B cell (primary cell): ENCODE measurements around the gene KCNH3.

Experiments
- EZH2 ChIP-seq: IDR thresholded peaks from 2 replicates; pipeline ENCODE4 v1.6.1; 2012; ENCODE audit warnings: borderline replicate concordance, low read depth, mild to moderate bottlenecking, moderate library complexity, low read length; ENCODE audit not compliant: insufficient read depth, poor library complexity, severe bottlenecking
- TF ChIP-seq, protein P1 (sequence below): fragments of 200-600 bp; IDR thresholded peaks from one replicate; pipeline ENCODE4 v1.8.0; 2022; ENCODE audit warnings: antibody characterized with exemption, mild to moderate bottlenecking

DNA sequence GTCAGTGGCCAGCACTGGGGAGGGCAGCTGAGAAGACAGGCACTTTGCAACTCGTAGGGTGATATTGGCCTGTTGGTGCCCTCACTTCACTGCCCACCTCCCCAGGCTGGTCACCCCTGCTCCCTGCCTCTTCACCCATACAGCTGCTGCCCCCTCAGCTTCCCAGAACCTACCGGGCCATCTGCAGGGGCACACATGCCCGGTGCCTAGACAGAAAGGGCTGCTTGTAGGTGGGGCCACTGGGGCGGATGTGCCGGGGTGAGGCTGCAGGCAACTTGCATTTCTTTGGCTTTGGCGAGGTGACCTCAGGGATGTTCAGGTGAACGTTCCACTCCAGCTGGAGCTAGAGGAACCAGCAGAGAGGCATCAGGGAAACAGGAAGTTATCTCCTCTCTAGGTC, 49.5 kb downstream of the KCNH3 start:
- no peak for TF ChIP-seq EZH2
- TF ChIP-seq, protein P1, sequence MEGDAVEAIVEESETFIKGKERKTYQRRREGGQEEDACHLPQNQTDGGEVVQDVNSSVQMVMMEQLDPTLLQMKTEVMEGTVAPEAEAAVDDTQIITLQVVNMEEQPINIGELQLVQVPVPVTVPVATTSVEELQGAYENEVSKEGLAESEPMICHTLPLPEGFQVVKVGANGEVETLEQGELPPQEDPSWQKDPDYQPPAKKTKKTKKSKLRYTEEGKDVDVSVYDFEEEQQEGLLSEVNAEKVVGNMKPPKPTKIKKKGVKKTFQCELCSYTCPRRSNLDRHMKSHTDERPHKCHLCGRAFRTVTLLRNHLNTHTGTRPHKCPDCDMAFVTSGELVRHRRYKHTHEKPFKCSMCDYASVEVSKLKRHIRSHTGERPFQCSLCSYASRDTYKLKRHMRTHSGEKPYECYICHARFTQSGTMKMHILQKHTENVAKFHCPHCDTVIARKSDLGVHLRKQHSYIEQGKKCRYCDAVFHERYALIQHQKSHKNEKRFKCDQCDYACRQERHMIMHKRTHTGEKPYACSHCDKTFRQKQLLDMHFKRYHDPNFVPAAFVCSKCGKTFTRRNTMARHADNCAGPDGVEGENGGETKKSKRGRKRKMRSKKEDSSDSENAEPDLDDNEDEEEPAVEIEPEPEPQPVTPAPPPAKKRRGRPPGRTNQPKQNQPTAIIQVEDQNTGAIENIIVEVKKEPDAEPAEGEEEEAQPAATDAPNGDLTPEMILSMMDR: no peak
